ENCODE data around the gene PLA2G5. TPM values are rescaled to one million over a fixed set of nuclear protein-coding genes. Genes with fewer than 3 reads are reported as not detected.
"Not testable (repeated sequence)": the region's sequence is repeated elsewhere in the genome, so short reads cannot be mapped to it uniquely, and the experiment has no call there.

The PLA2G5 gene
- total RNA-seq, 2 experiments from 2014 or later = not detected

- Mint-ChIP-seq H3K36me3 (no peaks in the 10 kb centered on the region), H3K4me3 (no peak overlapping the region), H3K9me3 (no peaks in the 10 kb centered on the region), H3K4me1 (no peaks in the 10 kb centered on the region), H3K27ac (no peak overlapping the region), H3K27me3 (peaks cover 16% of the 10 kb centered on the region)
- no peak for DNase-seq
Observed at GRCh38 chr1:20114021-20114648, 44.1 kb downstream of the PLA2G5 start.

- no peak overlapping the region for H3K27ac Mint-ChIP-seq
- no peaks in the 10 kb centered on the region for H3K4me1 Mint-ChIP-seq
- no peaks in the 10 kb centered on the region for H3K36me3 Mint-ChIP-seq
- no peak for DNase-seq
- H3K4me3 Mint-ChIP-seq = no peak overlapping the region
- H3K27me3 Mint-ChIP-seq = peaks cover 14% of the 10 kb centered on the region
- no peaks in the 10 kb centered on the region for H3K9me3 Mint-ChIP-seq
Observed at GRCh38 chr1:20115479-20115878, 45.5 kb downstream of the PLA2G5 start.

GRCh38 chr1:20115916-20116315 lies 45.9 kb downstream of the PLA2G5 start:
- Mint-ChIP-seq H3K27me3 (peaks cover 11% of the 10 kb centered on the region), H3K4me1 (no peaks in the 10 kb centered on the region), H3K4me3 (no peak overlapping the region), H3K36me3 (no peaks in the 10 kb centered on the region), H3K27ac (no peak overlapping the region), H3K9me3 (no peaks in the 10 kb centered on the region)
- no peak for DNase-seq

GRCh38 chr1:20117236-20117635 lies 47.2 kb downstream of the PLA2G5 start:
- Mint-ChIP-seq H3K27ac (no peak overlapping the region), H3K27me3 (peaks cover 16% of the 10 kb centered on the region), H3K4me1 (no peaks in the 10 kb centered on the region), H3K36me3 (no peaks in the 10 kb centered on the region), H3K9me3 (no peaks in the 10 kb centered on the region), H3K4me3 (no peak overlapping the region)
- no peak for DNase-seq

- peaks cover 19% of the 10 kb centered on the region for H3K27me3 Mint-ChIP-seq
- no peaks in the 10 kb centered on the region for H3K36me3 Mint-ChIP-seq
- no peak within 1 kb of the TSS for H3K27ac Mint-ChIP-seq
- no peak within 1 kb of the TSS for H3K4me3 Mint-ChIP-seq
- DNase-seq = no peak
- H3K4me1 Mint-ChIP-seq = no peaks in the 10 kb centered on the region
- no peaks in the 10 kb centered on the region for H3K9me3 Mint-ChIP-seq
Observed at GRCh38 chr1:20119347-20119746, 49.4 kb downstream of the PLA2G5 start, which contains the start of gene PLA2G2D. Gene PLA2G2D (minus strand): TSS chr1:20119536. CDS start chr1:20119498, 38 bp downstream.

- Mint-ChIP-seq H3K27me3 (peaks cover 19% of the 10 kb centered on the region), H3K4me3 (no peak overlapping the region), H3K36me3 (no peaks in the 10 kb centered on the region), H3K9me3 (no peaks in the 10 kb centered on the region), H3K27ac (no peak overlapping the region), H3K4me1 (no peaks in the 10 kb centered on the region)
- DNase-seq = no peak
Observed at GRCh38 chr1:20120796-20121195, 50.8 kb downstream of the PLA2G5 start.

- H3K9me3 Mint-ChIP-seq = no peaks in the 10 kb centered on the region
- no peak overlapping the region for H3K4me3 Mint-ChIP-seq
- H3K36me3 Mint-ChIP-seq = no peaks in the 10 kb centered on the region
- H3K27me3 Mint-ChIP-seq = peaks cover 22% of the 10 kb centered on the region
- no peaks in the 10 kb centered on the region for H3K4me1 Mint-ChIP-seq
- H3K27ac Mint-ChIP-seq = no peak overlapping the region
- no peak for DNase-seq
Observed at GRCh38 chr1:20123722-20124455, 53.9 kb downstream of the PLA2G5 start.

GRCh38 chr1:20124456-20125057 lies 54.6 kb downstream of the PLA2G5 start:
- Mint-ChIP-seq H3K27me3 (peaks cover 22% of the 10 kb centered on the region), H3K36me3 (no peaks in the 10 kb centered on the region), H3K9me3 (peaks cover under 1% of the 10 kb centered on the region), H3K4me1 (no peaks in the 10 kb centered on the region), H3K27ac (no peak overlapping the region), H3K4me3 (no peak overlapping the region)
- no peak for DNase-seq

- Mint-ChIP-seq H3K4me1 (no peaks in the 10 kb centered on the region), H3K4me3 (no peak overlapping the region), H3K27me3 (peaks cover 22% of the 10 kb centered on the region), H3K27ac (no peak overlapping the region), H3K9me3 (peaks cover 2% of the 10 kb centered on the region), H3K36me3 (no peaks in the 10 kb centered on the region)
- DNase-seq = no peak
Observed at GRCh38 chr1:20125100-20125499, 55.1 kb downstream of the PLA2G5 start.

GRCh38 chr1:20126041-20126805 lies 56.2 kb downstream of the PLA2G5 start:
- no peak for DNase-seq
- Mint-ChIP-seq H3K27me3 (peaks cover 19% of the 10 kb centered on the region), H3K4me1 (no peaks in the 10 kb centered on the region), H3K9me3 (peaks cover 3% of the 10 kb centered on the region), H3K4me3 (no peak overlapping the region), H3K36me3 (no peaks in the 10 kb centered on the region), H3K27ac (no peak overlapping the region)

- Mint-ChIP-seq H3K27ac (no peak overlapping the region), H3K4me1 (no peaks in the 10 kb centered on the region), H3K36me3 (no peaks in the 10 kb centered on the region), H3K27me3 (peaks cover 21% of the 10 kb centered on the region), H3K9me3 (peaks cover 3% of the 10 kb centered on the region), H3K4me3 (no peak overlapping the region)
- no peak for DNase-seq
Observed at GRCh38 chr1:20126806-20127440, 56.9 kb downstream of the PLA2G5 start.

GRCh38 chr1:20130518-20130917 lies 60.5 kb downstream of the PLA2G5 start:
- not testable (repeated sequence) for H3K4me1 Mint-ChIP-seq, H3K9me3 Mint-ChIP-seq, H3K27ac Mint-ChIP-seq, H3K36me3 Mint-ChIP-seq, H3K4me3 Mint-ChIP-seq, DNase-seq
- H3K27me3 Mint-ChIP-seq = peaks cover 14% of the 10 kb centered on the region

GRCh38 chr1:20134995-20135394 lies 65.0 kb downstream of the PLA2G5 start:
- Mint-ChIP-seq H3K4me1 (no peaks in the 10 kb centered on the region), H3K27me3 (peaks cover 22% of the 10 kb centered on the region), H3K27ac (no peak overlapping the region), H3K9me3 (peaks cover 1% of the 10 kb centered on the region), H3K36me3 (no peaks in the 10 kb centered on the region), H3K4me3 (no peak overlapping the region)
- no peak for DNase-seq

- Mint-ChIP-seq H3K27ac (no peak overlapping the region), H3K27me3 (peaks cover 22% of the 10 kb centered on the region), H3K4me3 (no peak overlapping the region), H3K36me3 (no peaks in the 10 kb centered on the region), H3K4me1 (no peaks in the 10 kb centered on the region), H3K9me3 (no peaks in the 10 kb centered on the region)
- no peak for DNase-seq
Observed at GRCh38 chr1:20136249-20136648, 66.3 kb downstream of the PLA2G5 start.

GRCh38 chr1:20137055-20137454 lies 67.1 kb downstream of the PLA2G5 start:
- Mint-ChIP-seq H3K4me1 (no peaks in the 10 kb centered on the region), H3K27ac (no peak overlapping the region), H3K36me3 (no peaks in the 10 kb centered on the region), H3K9me3 (no peaks in the 10 kb centered on the region), H3K4me3 (no peak overlapping the region), H3K27me3 (peaks cover 19% of the 10 kb centered on the region)
- DNase-seq = no peak

Data from activated naive CD8-positive, alpha-beta T cell treated with anti-CD3 and anti-CD28 coated beads for 36 hours (primary cell).